Type B pancreatic cell (in vitro differentiated cells): ENCODE measurements around the gene SNX22. TPM values are rescaled to one million over a fixed set of nuclear protein-coding genes. Genes with fewer than 3 reads are reported as not detected.

Source experiments
- DNase-seq: peaks from one replicate; pipeline ENCODE4 v3.0.0; 2021; ENCODE audit warnings: mixed read lengths; ENCODE audit not compliant: unreplicated experiment; ENCODE audit errors: extremely low spot score
- H3K27ac Mint-ChIP-seq: 2 replicates; pipeline ENCODE4 v1.8.0; 2021; ENCODE audit warnings: mild to moderate bottlenecking, mixed read lengths
- H3K27me3 Mint-ChIP-seq: 2 replicates; pipeline ENCODE4 v1.8.0; 2021; ENCODE audit warnings: mixed read lengths
- H3K36me3 Mint-ChIP-seq: 2 replicates; pipeline ENCODE4 v1.8.0; 2021; ENCODE audit warnings: mixed read lengths
- H3K4me1 Mint-ChIP-seq: one replicate; pipeline ENCODE4 v1.8.0; 2021; ENCODE audit warnings: mixed read lengths; ENCODE audit not compliant: unreplicated experiment
- H3K4me3 Mint-ChIP-seq: 2 replicates; pipeline ENCODE4 v1.8.0; 2021; ENCODE audit warnings: mild to moderate bottlenecking, mixed read lengths
- H3K9me3 Mint-ChIP-seq: 2 replicates; pipeline ENCODE4 v1.8.0; 2021; ENCODE audit warnings: mixed read lengths
- total RNA-seq: library from RNA; stranded (reverse); gene quantifications from 2 replicates; pipeline ENCODE4 v1.2.1, GENCODE V29; 2021; ENCODE audit warnings: low replicate concordance
- TF ChIP-seq, protein P1 (sequence below): fragments of 200-600 bp; sonication (generic); conservative IDR thresholded peaks from 2 replicates; pipeline ENCODE4 v1.5.0; 2021; ENCODE audit warnings: antibody characterized with exemption, mild to moderate bottlenecking

SNX22 gene
- total RNA-seq, 1 donor from 2014 or later = 2.7 TPM

DNA sequence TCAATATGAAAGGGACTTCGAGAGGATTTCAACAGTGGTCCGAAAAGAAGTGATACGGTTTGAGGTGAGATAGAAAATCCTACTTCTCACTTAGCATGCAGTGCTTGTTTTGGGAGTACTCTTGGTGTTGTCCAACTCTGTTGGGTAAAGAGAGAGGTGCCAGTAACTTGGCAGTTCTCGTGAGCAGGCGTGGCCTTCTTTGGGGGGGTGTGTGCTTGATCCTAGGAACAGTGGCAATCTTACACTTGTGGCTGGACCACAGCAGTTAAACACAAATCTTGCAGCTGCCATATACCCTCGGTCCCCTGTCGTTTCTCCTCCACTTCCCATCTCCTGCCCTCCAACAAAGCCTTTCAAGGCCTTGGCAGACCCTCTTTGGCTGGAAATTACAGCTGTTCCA, 15.2 kb upstream of the SNX22 start:
- no peak overlapping the region for H3K4me3 Mint-ChIP-seq
- H3K36me3 Mint-ChIP-seq = peaks cover 18% of the 10 kb centered on the region
- no peaks in the 10 kb centered on the region for H3K4me1 Mint-ChIP-seq
- H3K27me3 Mint-ChIP-seq = no peaks in the 10 kb centered on the region
- no peaks in the 10 kb centered on the region for H3K9me3 Mint-ChIP-seq
- TF ChIP-seq, protein P1, sequence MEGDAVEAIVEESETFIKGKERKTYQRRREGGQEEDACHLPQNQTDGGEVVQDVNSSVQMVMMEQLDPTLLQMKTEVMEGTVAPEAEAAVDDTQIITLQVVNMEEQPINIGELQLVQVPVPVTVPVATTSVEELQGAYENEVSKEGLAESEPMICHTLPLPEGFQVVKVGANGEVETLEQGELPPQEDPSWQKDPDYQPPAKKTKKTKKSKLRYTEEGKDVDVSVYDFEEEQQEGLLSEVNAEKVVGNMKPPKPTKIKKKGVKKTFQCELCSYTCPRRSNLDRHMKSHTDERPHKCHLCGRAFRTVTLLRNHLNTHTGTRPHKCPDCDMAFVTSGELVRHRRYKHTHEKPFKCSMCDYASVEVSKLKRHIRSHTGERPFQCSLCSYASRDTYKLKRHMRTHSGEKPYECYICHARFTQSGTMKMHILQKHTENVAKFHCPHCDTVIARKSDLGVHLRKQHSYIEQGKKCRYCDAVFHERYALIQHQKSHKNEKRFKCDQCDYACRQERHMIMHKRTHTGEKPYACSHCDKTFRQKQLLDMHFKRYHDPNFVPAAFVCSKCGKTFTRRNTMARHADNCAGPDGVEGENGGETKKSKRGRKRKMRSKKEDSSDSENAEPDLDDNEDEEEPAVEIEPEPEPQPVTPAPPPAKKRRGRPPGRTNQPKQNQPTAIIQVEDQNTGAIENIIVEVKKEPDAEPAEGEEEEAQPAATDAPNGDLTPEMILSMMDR = no peak
- no peak for DNase-seq
- H3K27ac Mint-ChIP-seq = no peak overlapping the region

DNA sequence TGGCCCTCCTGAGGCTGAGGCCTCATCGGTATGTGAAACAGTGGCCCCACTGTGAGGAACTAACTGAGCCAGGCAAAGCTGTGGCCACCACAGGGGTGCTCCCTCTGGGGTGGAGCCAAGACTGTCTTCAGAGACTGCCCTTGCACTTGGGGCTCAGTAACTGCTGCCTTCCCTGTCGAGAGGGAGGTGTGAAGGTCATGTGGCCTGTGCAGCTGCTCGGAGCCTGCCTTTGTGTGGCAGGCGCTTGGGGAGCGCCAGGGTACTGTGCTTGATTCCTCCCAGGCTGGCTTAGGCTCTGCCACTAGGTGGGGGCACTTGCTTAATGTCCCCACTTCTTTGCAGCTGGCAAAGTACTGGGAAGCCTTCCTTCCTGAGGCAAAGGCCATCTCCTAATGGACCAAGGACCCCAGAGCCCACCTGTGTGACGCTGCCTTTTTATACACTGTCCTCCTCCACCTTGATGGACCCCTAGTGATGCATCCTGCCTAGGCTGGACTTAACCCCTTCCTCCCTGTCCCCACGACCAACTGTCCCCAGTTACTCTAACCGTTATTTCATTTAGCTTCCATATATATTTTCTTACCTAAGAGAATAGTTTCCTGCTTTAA, 14.2 kb upstream of the SNX22 start:
- no peaks in the 10 kb centered on the region for H3K27me3 Mint-ChIP-seq
- H3K9me3 Mint-ChIP-seq = no peaks in the 10 kb centered on the region
- no peak overlapping the region for H3K4me3 Mint-ChIP-seq
- H3K27ac Mint-ChIP-seq = no peak overlapping the region
- DNase-seq = no peak
- no peaks in the 10 kb centered on the region for H3K4me1 Mint-ChIP-seq
- H3K36me3 Mint-ChIP-seq = peaks cover 12% of the 10 kb centered on the region
- TF ChIP-seq, protein P1 = no peak

DNA sequence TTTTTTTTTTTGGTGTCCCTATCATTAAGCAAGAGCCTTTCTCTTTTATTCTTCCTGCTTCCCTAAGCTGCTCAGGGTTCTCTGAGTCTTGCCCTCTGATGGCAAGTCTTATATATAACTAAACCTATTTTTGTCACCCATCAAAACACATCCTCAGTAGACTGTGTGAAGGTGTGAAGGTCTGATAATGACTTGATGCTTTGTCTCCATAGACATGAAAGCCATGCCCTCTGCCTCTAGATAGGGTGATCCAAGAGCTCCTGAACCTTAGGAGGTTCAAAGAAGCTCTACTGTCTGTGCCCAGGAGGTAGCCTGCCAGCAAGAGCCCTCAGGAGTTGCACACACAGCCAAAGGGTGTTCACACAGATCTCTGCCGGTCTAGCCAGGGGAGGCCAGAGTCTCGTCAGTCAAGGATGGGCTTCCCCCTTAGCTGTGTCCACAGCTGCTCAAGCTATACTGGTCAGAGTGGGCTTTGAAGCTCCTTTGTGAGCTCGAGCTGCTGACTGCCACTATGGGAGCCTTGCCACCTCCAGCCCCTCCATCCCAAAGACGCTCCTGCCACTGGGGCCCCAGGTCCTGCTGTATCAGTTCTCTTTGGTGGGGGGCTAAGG, 13.1 kb upstream of the SNX22 start:
- Mint-ChIP-seq H3K9me3 (no peaks in the 10 kb centered on the region), H3K4me1 (no peaks in the 10 kb centered on the region), H3K4me3 (no peak overlapping the region), H3K27ac (no peak overlapping the region), H3K27me3 (no peaks in the 10 kb centered on the region), H3K36me3 (peaks cover 8% of the 10 kb centered on the region)
- no peak for DNase-seq
- TF ChIP-seq, protein P1 = no peak

DNA sequence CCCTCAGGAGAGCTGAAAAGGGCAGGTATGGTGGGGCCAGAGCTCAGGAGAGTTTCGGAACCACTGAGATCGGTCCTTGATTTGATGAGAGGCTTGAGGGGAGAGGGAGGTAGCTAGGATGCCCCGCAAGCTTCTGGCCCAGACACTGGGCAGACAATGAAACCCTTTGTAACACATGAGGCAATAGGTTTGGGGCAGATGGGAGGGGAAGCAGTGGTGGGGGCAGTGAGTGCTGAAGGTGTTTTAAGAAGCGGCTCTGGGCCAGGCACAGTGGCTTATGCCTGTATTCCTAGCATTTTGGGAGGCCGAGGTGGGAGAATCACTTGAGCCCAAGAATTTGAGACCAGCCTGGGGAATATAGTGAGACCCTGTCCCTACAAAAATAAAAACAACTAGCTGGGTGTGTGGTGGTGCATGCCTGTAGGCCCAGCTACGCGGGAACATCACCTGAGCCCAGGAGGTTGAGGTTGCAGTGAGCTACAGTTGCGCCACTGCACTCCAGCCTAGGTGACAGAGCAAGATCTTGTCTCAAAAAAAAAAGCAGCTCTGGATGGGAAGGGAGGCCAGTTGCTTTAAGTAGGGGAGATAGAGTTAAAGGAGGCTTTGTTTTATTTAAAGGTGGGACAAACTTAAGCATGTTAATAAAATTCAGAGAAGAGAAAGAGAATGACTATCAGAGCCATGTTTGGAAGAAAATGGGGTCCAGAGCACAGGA, 9.6 kb upstream of the SNX22 start:
- no peak for DNase-seq
- H3K4me1 Mint-ChIP-seq = peaks cover 9% of the 10 kb centered on the region
- H3K36me3 Mint-ChIP-seq = peaks cover 4% of the 10 kb centered on the region
- H3K9me3 Mint-ChIP-seq = no peaks in the 10 kb centered on the region
- H3K27ac Mint-ChIP-seq = no peak overlapping the region
- TF ChIP-seq, protein P1 = no peak
- no peak overlapping the region for H3K4me3 Mint-ChIP-seq
- H3K27me3 Mint-ChIP-seq = no peaks in the 10 kb centered on the region

DNA sequence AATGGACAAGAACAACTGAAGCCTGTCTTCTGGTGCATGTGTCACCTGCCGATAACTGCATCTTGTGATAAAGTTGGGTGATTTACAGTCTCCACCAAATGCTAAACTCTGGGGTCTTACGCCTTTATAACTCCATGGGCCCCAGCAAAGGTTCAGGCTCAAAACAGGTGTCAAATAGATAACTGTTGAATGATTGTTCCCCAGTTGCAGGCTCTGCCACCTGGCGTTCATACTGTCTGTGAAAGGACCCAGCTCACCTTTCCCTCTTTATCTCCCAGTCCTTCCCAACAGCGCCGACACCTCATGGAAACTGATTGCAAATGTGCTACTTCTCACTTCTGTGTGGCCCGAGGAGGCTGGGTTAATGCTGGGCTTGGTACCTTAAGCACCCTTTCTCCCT, 8.3 kb upstream of the SNX22 start:
- no peak for DNase-seq
- H3K4me3 Mint-ChIP-seq = no peak overlapping the region
- H3K9me3 Mint-ChIP-seq = no peaks in the 10 kb centered on the region
- H3K4me1 Mint-ChIP-seq = peaks cover 9% of the 10 kb centered on the region
- TF ChIP-seq, protein P1 = no peak
- peaks cover 4% of the 10 kb centered on the region for H3K36me3 Mint-ChIP-seq
- no peaks in the 10 kb centered on the region for H3K27me3 Mint-ChIP-seq
- no peak overlapping the region for H3K27ac Mint-ChIP-seq
